ENCODE measurements around the gene CD58. TPM values are rescaled to one million over a fixed set of nuclear protein-coding genes. Genes with fewer than 3 reads are reported as not detected.

CD58 gene
- total and polyA plus RNA-seq, 12 donors, result 6.3 to 43.6 (median 12.5) TPM

DNA sequence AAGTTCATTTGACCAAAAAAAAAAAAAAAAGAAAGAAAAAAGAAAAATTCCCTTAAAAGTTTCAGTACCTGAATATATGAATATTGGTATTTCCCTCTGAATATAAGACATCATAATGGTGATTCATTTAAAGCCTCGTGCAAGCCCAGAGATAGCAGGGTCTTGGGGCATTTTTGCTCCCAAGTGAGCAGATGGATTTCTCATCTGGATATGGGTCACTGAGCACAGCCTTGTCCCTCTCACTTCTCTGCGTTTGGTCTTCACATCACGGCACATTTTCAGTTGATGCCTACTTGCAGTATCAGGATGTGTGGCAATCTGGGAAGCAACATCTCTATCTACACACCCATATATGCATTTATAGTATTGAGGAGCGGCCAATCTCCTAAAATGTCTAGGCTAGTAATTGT lies 12.7 kb downstream of the CD58 start:
- WGBS, 4 donors, result 79 to 94% (median 84%) methylated on average over 4 of the region's 4 CpGs
- DNase-seq, result no peak

GRCh38 chr1:116557323-116557878 lies 13.4 kb downstream of the CD58 start:
- Histone ChIP-seq H3K27me3 (no peaks in the 10 kb centered on the region), H3K36me3 (replicated peaks in 1 of 2) (no peaks in the 10 kb centered on the region), H3K9me3 (replicated peaks in 1 of 3) (no peaks in the 10 kb centered on the region), H3K27ac (no peak overlapping the region), H3K4me1 (replicated peaks in 1 of 2) (no peaks in the 10 kb centered on the region), H3K4me3 (no peak overlapping the region)
- TF ChIP-seq POLR2A (IDR thresholded peaks at IDR 0.05), result no peak
- 87 to 94% (median 88%) methylated on average over 4 of the region's 4 CpGs for WGBS, 4 donors
- no peak for DNase-seq
- intact Hi-C loops (cut with DNase I), result no loop called here

More for the DNA sequence above, 12.7 kb downstream of the CD58 start:
- H3K36me3 ChIP-seq (replicated peaks in 1 of 2), result no peaks in the 10 kb centered on the region
- H3K4me1 ChIP-seq (replicated peaks in 1 of 2), result no peaks in the 10 kb centered on the region
- H3K4me3 ChIP-seq, result no peak overlapping the region
- H3K27ac ChIP-seq, result no peak overlapping the region
- TF ChIP-seq, protein P1, sequence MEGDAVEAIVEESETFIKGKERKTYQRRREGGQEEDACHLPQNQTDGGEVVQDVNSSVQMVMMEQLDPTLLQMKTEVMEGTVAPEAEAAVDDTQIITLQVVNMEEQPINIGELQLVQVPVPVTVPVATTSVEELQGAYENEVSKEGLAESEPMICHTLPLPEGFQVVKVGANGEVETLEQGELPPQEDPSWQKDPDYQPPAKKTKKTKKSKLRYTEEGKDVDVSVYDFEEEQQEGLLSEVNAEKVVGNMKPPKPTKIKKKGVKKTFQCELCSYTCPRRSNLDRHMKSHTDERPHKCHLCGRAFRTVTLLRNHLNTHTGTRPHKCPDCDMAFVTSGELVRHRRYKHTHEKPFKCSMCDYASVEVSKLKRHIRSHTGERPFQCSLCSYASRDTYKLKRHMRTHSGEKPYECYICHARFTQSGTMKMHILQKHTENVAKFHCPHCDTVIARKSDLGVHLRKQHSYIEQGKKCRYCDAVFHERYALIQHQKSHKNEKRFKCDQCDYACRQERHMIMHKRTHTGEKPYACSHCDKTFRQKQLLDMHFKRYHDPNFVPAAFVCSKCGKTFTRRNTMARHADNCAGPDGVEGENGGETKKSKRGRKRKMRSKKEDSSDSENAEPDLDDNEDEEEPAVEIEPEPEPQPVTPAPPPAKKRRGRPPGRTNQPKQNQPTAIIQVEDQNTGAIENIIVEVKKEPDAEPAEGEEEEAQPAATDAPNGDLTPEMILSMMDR (IDR thresholded peaks at IDR 0.05), result no peak
- TF ChIP-seq POLR2A (IDR thresholded peaks at IDR 0.05), result no peak
- H3K27me3 ChIP-seq, result no peaks in the 10 kb centered on the region
- intact Hi-C loops (cut with DNase I), result no loop called here
- no peaks in the 10 kb centered on the region for H3K9me3 ChIP-seq (replicated peaks in 1 of 3)

GRCh38 chr1:116556289-116557006 lies 14.4 kb downstream of the CD58 start:
- intact Hi-C loops (cut with DNase I), result no loop called here
- Histone ChIP-seq H3K27me3 (no peaks in the 10 kb centered on the region), H3K27ac (peak overlapping the region in 1 of 5 donors; percentile 4), H3K4me1 (replicated peaks in 1 of 2) (no peaks in the 10 kb centered on the region), H3K9me3 (replicated peaks in 1 of 3) (no peaks in the 10 kb centered on the region), H3K4me3 (no peak overlapping the region), H3K36me3 (replicated peaks in 1 of 2) (no peaks in the 10 kb centered on the region)
- peak in 6 of 7 donors; percentile 25 to 62 (median 40) for DNase-seq
- 79 to 86% (median 81%) methylated on average over 6 of the region's 6 CpGs for WGBS, 4 donors
- no peak for TF ChIP-seq POLR2A (IDR thresholded peaks at IDR 0.05)
- TF ChIP-seq, protein P1 (IDR thresholded peaks at IDR 0.05), result no peak

DNA sequence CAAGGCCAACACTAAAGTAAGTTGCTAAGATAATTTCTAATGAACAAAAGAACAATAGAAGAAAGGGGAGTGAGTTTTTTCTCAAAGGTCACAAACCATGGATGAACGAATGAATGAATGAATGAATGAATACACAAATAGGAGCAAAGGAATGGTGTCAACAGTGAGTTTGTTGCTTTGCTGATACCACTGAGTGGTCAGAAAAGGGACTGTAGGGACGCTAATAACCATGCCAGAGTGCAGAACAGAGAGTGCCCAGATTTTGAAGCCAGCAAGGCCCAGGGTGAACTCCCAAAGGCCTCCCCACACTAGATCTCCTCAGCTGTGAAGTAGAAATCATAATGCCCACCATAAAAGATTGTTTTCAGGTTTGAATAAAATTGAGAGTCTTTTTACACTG lies 15.9 kb downstream of the CD58 start:
- no peaks in the 10 kb centered on the region for H3K36me3 ChIP-seq (replicated peaks in 1 of 2)
- no peak for TF ChIP-seq POLR2A (IDR thresholded peaks at IDR 0.05)
- TF ChIP-seq, protein P1 (IDR thresholded peaks at IDR 0.05), result no peak
- no peaks in the 10 kb centered on the region for H3K27me3 ChIP-seq
- H3K27ac ChIP-seq, result no peak overlapping the region
- no peak overlapping the region for H3K4me3 ChIP-seq
- H3K4me1 ChIP-seq (replicated peaks in 1 of 2), result no peaks in the 10 kb centered on the region
- no peak for DNase-seq
- WGBS, 4 donors, result 82 to 87% (median 84%) methylated on average over 2 of the region's 2 CpGs
- intact Hi-C loops (cut with DNase I), result no loop called here
- no peaks in the 10 kb centered on the region for H3K9me3 ChIP-seq (replicated peaks in 1 of 3)

Measured in adrenal gland (tissue), 12 donors.